B cell (primary cell): ENCODE data around the gene WNT11. TPM values are rescaled to one million over a fixed set of nuclear protein-coding genes. Genes with fewer than 3 reads are reported as not detected.

Source experiments
- ATAC-seq: fragments of 200-7000 bp; cut with Tn5 transposase; one replicate; pipeline ENCODE4 v1.10.0; 2021; ENCODE audit warnings: low read depth, mild to moderate bottlenecking, moderate number of reproducible peaks, moderate library complexity
- CTCF ChIA-PET: fragments of 350-600 bp; sonication (Branson Sonifier 250); formaldehyde crosslinking; loops from one replicate; lab custom pipeline; 2021; ENCODE audit warnings: antibody characterized with exemption, inconsistent platforms; lab: Charles Lee
- POLR2A ChIA-PET: fragments of 350-600 bp; sonication (Branson Sonifier 250); formaldehyde crosslinking; loops from one replicate; lab custom pipeline; 2021; ENCODE audit warnings: antibody characterized with exemption; lab: Charles Lee
- DNase-seq: peaks from one replicate; pipeline ENCODE4 v3.0.0; 2013
- H2AFZ ChIP-seq: 2 replicates; pipeline ENCODE4 v1.6.1; 2012; ENCODE audit warnings: mild to moderate bottlenecking, low read depth, low read length; ENCODE audit not compliant: insufficient read depth, poor library complexity, severe bottlenecking
- H3K27ac ChIP-seq, 2 donors: 1 replicate in 1 of 2; 2 replicates in 1 of 2; pipeline ENCODE4 v1.5.1; 2012 to 2013; ENCODE audit warnings: low read length in 2 of 2, mild to moderate bottlenecking in 2 of 2, moderate library complexity in 1 of 2
- H3K27me3 ChIP-seq, 4 experiments: fragments of 200-600 bp in 1 of 4; sonication (generic) in 1 of 4; replicated peaks in 1 of 4; 1 replicate in 2 of 4; 2 replicates in 2 of 4; pipeline versions ENCODE4 v1.6.1 to v1.7.0; 2013 to 2016; ENCODE audit warnings: low read length in 3 of 4, mild to moderate bottlenecking in 2 of 4, mixed read lengths in 1 of 4, moderate library complexity in 1 of 4; ENCODE audit not compliant: insufficient read depth in 4 of 4, control insufficient read depth in 3 of 4; ENCODE audit errors: control extremely low read depth in 1 of 4
- H3K36me3 ChIP-seq, 2 experiments: replicated peaks in 1 of 2; 1 replicate in 1 of 2; 2 replicates in 1 of 2; pipeline versions ENCODE4 v1.6.1 to v1.7.1; 2013; ENCODE audit warnings: low read length in 1 of 2; ENCODE audit not compliant: insufficient read depth in 2 of 2, control insufficient read depth in 1 of 2; ENCODE audit errors: control extremely low read depth in 1 of 2, extremely low read depth in 1 of 2
- H3K4me1 ChIP-seq, 2 donors: fragments of 200-600 bp in 1 of 2; sonication (generic) in 1 of 2; 1 replicate in 1 of 2; 2 replicates in 1 of 2; pipeline versions ENCODE4 v1.5.1 to v1.6.1; 2013 to 2017; ENCODE audit warnings: low read length in 2 of 2; ENCODE audit not compliant: control insufficient read depth in 2 of 2, insufficient read depth in 2 of 2
- H3K4me2 ChIP-seq: replicated peaks from 2 replicates; pipeline ENCODE3; 2012; ENCODE audit warnings: mild to moderate bottlenecking, low read depth, low read length; ENCODE audit not compliant: poor library complexity, severe bottlenecking
- H3K4me3 ChIP-seq, 5 experiments: fragments of 200-600 bp in 1 of 5; sonication (generic) in 1 of 5; 1 replicate in 3 of 5; 2 replicates in 2 of 5; pipeline versions ENCODE4 v1.5.1 to v1.7.0; 2011 to 2016; ENCODE audit warnings: low read length in 4 of 5, mild to moderate bottlenecking in 4 of 5, low read depth in 2 of 5, control low read depth in 1 of 5, moderate library complexity in 1 of 5; ENCODE audit not compliant: insufficient read depth in 1 of 5; ENCODE audit errors: control extremely low read depth in 1 of 5, extremely low read depth in 1 of 5
- H3K79me2 ChIP-seq: fragments of 200-600 bp; sonication (generic); one replicate; pipeline ENCODE4 v1.6.0; 2016; ENCODE audit warnings: low read length; ENCODE audit not compliant: control insufficient read depth, insufficient read depth
- H3K9ac ChIP-seq: fragments of 200-600 bp; sonication (generic); 2 replicates; pipeline ENCODE4 v1.6.1; 2017; ENCODE audit warnings: mild to moderate bottlenecking, low read length, moderate library complexity
- H3K9me3 ChIP-seq, 3 donors: one replicate each; pipeline versions ENCODE4 v1.6.1 to v1.7.1; 2013; ENCODE audit warnings: low read length in 2 of 3; ENCODE audit not compliant: control insufficient read depth in 2 of 3, insufficient read depth in 1 of 3; ENCODE audit errors: control extremely low read depth in 1 of 3
- H4K20me1 ChIP-seq: 2 replicates; pipeline ENCODE4 v1.6.0; 2012; ENCODE audit warnings: mild to moderate bottlenecking, low read length; ENCODE audit not compliant: insufficient read depth, control insufficient read depth, poor library complexity, severe bottlenecking
- H3K27ac Mint-ChIP-seq: one replicate; pipeline ENCODE4 v1.8.0; 2021; ENCODE audit warnings: mixed read lengths
- H3K27me3 Mint-ChIP-seq: one replicate; pipeline ENCODE4 v1.8.0; 2021; ENCODE audit warnings: mixed read lengths
- H3K4me1 Mint-ChIP-seq: one replicate; pipeline ENCODE4 v1.8.0; 2021; ENCODE audit warnings: mixed read lengths
- H3K4me3 Mint-ChIP-seq: one replicate; pipeline ENCODE4 v1.8.0; 2021; ENCODE audit warnings: mixed read lengths
- H3K9me3 Mint-ChIP-seq: one replicate; pipeline ENCODE4 v1.8.0; 2022; ENCODE audit warnings: mixed read lengths; ENCODE audit not compliant: insufficient read depth
- EZH2 ChIP-seq: IDR thresholded peaks from 2 replicates; pipeline ENCODE4 v1.6.1; 2012; ENCODE audit warnings: borderline replicate concordance, low read depth, mild to moderate bottlenecking, moderate library complexity, low read length; ENCODE audit not compliant: insufficient read depth, poor library complexity, severe bottlenecking
- WGBS: methylation state at CpG from one replicate; pipeline ENCODE4 v1.1.5; 2013; ENCODE audit warnings: missing lambda C conversion rate; ENCODE audit not compliant: insufficient coverage; 5-methylcytosine and 5-hydroxymethylcytosine counted together
- intact Hi-C: fragments of 100-400 bp; cut with micrococcal nuclease; formaldehyde crosslinking; loops from one replicate; pipeline ENCODE4 v1.10.0; 2022
- polyA plus RNA-seq: library from polyadenylated mRNA; depleted of rRNA; stranded (reverse); fragments of >200 nt; gene quantifications from 2 replicates; pipeline ENCODE4 v1.2.3, GENCODE V29; 2012
- total RNA-seq, 2 donors: library from RNA; stranded (reverse); fragments of 120-200 nt in 1 of 2; gene quantifications; 1 replicate in 1 of 2; 2 replicates in 1 of 2; pipeline versions ENCODE4 v1.2.3 to v1.2.4, GENCODE V29; 2013 to 2022
- TF ChIP-seq, protein P1 (sequence below): fragments of 200-600 bp; IDR thresholded peaks from one replicate; pipeline ENCODE4 v1.8.0; 2022; ENCODE audit warnings: antibody characterized with exemption, mild to moderate bottlenecking

WNT11 gene
- total and polyA plus RNA-seq, 2 donors (not counting 1 experiment from before 2014, with no cell fraction given), result 0.39 TPM; not detected in 1

DNA sequence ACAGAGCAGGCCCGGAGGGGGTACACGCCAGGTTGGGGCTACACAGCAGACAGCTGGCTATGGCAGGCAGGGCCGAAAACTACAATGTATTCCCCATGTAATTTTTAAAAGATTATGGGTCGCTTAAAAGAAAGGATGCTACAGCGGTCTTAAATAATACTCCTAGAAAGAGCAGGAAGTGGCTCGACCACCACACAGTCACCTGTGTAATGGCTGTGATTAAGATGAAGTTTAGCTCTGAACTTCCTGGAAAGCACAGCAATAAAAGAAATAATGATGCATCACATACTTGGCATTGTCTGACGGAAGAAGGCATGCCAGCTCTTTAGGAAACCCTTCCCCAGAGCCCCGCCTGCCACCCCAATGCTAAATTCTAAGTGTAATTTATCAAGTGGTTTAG, 32.6 kb downstream of the WNT11 start:
- 74% methylated on average over 3 of the region's 8 CpGs for WGBS
- Histone ChIP-seq H3K36me3 (no peaks in the 10 kb centered on the region), H3K79me2 (no peaks in the 10 kb centered on the region), H3K27me3 (no peaks in the 10 kb centered on the region), H3K4me1 (no peaks in the 10 kb centered on the region), H3K9ac (no peak overlapping the region), H3K4me3 (no peak overlapping the region), H2AFZ (no peak overlapping the region), H3K27ac (no peak overlapping the region), H4K20me1 (no peaks in the 10 kb centered on the region), H3K4me2 (no peak overlapping the region), H3K9me3 (no peaks in the 10 kb centered on the region)
- Mint-ChIP-seq H3K27ac (no peak overlapping the region), H3K4me1 (no peaks in the 10 kb centered on the region), H3K27me3 (peaks cover under 1% of the 10 kb centered on the region), H3K4me3 (no peak overlapping the region), H3K9me3 (no peaks in the 10 kb centered on the region)
- intact Hi-C loops, result no loop called here
- ChIA-PET CTCF (no interaction called here), POLR2A (no interaction called here)
- ATAC-seq (no peak), DNase-seq (no peak)
- TF ChIP-seq, protein P1, sequence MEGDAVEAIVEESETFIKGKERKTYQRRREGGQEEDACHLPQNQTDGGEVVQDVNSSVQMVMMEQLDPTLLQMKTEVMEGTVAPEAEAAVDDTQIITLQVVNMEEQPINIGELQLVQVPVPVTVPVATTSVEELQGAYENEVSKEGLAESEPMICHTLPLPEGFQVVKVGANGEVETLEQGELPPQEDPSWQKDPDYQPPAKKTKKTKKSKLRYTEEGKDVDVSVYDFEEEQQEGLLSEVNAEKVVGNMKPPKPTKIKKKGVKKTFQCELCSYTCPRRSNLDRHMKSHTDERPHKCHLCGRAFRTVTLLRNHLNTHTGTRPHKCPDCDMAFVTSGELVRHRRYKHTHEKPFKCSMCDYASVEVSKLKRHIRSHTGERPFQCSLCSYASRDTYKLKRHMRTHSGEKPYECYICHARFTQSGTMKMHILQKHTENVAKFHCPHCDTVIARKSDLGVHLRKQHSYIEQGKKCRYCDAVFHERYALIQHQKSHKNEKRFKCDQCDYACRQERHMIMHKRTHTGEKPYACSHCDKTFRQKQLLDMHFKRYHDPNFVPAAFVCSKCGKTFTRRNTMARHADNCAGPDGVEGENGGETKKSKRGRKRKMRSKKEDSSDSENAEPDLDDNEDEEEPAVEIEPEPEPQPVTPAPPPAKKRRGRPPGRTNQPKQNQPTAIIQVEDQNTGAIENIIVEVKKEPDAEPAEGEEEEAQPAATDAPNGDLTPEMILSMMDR, result no peak
- TF ChIP-seq EZH2, result no peak

DNA sequence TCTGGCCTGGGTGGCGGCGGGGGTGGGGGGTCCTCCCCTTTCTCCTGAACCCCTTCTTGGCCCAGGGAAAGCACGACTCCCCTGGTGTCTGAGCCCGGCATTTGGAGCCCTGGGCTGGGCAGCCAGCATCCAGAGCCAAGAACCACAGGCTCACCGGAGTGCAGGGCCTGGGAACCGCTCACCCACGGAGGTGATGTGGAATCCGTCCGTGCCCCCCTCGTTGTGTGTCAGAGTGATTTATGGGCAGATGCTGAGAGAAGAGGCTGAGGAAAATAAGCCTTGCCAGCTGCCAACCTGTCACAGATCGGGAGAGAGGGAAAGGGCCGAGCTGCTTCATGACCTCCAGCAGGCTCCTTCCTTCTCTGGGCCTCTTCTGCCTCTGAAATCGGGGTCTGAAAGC, 33.7 kb downstream of the WNT11 start:
- Histone ChIP-seq H3K36me3 (no peaks in the 10 kb centered on the region), H3K4me1 (no peaks in the 10 kb centered on the region), H3K4me2 (no peak overlapping the region), H3K27ac (no peak overlapping the region), H3K9me3 (no peaks in the 10 kb centered on the region), H2AFZ (no peak overlapping the region), H4K20me1 (no peaks in the 10 kb centered on the region), H3K27me3 (no peaks in the 10 kb centered on the region), H3K79me2 (no peaks in the 10 kb centered on the region), H3K4me3 (no peak overlapping the region), H3K9ac (no peak overlapping the region)
- H3K9me3 Mint-ChIP-seq, result no peaks in the 10 kb centered on the region
- H3K27me3 Mint-ChIP-seq, result peaks cover 6% of the 10 kb centered on the region
- H3K4me1 Mint-ChIP-seq, result no peaks in the 10 kb centered on the region
- DNase-seq (no peak), ATAC-seq (no peak)
- ChIA-PET CTCF (no interaction called here), POLR2A (no interaction called here)
- H3K4me3 Mint-ChIP-seq, result no peak overlapping the region
- TF ChIP-seq, protein P1, result no peak
- no peak for TF ChIP-seq EZH2
- H3K27ac Mint-ChIP-seq, result no peak overlapping the region
- intact Hi-C loops, result no loop called here
- 90% methylated on average over 12 of the region's 13 CpGs for WGBS
